Retinal pigment epithelial cell (primary cell): ENCODE measurements around the gene PDYN.

Experiments used
- DNase-seq: peaks from one replicate; pipeline ENCODE4 v3.0.0-alpha.2; 2010; ENCODE audit warnings: low read depth
- H3K4me3 ChIP-seq: 2 replicates; pipeline ENCODE4 v1.5.1; 2011; ENCODE audit warnings: mild to moderate bottlenecking, low read length, control low read depth, moderate library complexity
- CTCF ChIP-seq: conservative IDR thresholded peaks from 2 replicates; pipeline ENCODE4 v1.5.1; 2011; ENCODE audit warnings: low read depth, low read length, control low read depth, inconsistent platforms

Gene PDYN

DNA sequence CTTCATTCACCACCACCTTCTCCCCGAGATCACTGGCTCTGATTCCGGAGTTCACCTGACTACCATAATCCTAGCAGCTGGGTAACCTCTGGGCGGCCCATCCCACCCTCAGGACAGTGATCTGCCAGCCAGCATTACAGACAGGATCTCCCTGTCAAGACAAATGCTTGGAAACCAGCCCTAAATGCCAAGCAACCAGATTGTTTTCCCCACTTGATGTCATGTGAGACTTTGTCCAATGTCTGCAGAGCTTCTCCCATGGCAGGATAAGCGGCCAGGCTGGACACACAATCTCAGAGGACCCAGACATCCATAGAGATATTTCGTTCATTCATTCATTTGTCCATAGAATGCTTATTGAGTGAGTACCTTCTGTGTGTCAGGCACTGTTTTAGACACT is 32.5 kb downstream of the PDYN start:
- DNase-seq = no peak
- no peak for TF ChIP-seq CTCF
- H3K4me3 ChIP-seq = no peak overlapping the region

DNA sequence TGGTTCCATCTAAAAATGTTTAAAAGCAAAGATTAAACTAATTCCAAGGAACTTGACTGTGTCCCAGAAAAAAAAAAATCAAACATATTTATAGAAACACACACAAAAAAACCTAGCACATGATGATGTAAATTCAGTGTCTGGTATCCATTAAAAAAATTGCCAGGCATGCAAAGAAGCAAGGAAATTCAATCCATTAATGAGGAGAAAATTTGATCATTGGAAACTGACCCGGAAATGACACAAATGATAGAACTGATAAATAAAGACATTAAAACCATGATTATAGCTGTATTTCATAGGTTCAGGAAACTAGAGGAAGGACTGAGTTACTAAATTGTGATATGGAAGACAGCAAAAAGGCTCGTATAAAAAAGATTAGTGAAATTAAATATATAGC is 34.7 kb downstream of the PDYN start:
- no peak for DNase-seq
- no peak overlapping the region for H3K4me3 ChIP-seq
- TF ChIP-seq CTCF = no peak

GRCh38 chr20:1958426-1958825 is 35.4 kb downstream of the PDYN start:
- TF ChIP-seq CTCF = no peak
- no peak for DNase-seq
- H3K4me3 ChIP-seq = no peak overlapping the region

GRCh38 chr20:1955217-1955616 is 38.6 kb downstream of the PDYN start:
- no peak for TF ChIP-seq CTCF
- no peak for DNase-seq
- no peak overlapping the region for H3K4me3 ChIP-seq

GRCh38 chr20:1953621-1954020 is 40.2 kb downstream of the PDYN start:
- DNase-seq = no peak
- no peak overlapping the region for H3K4me3 ChIP-seq
- no peak for TF ChIP-seq CTCF

DNA sequence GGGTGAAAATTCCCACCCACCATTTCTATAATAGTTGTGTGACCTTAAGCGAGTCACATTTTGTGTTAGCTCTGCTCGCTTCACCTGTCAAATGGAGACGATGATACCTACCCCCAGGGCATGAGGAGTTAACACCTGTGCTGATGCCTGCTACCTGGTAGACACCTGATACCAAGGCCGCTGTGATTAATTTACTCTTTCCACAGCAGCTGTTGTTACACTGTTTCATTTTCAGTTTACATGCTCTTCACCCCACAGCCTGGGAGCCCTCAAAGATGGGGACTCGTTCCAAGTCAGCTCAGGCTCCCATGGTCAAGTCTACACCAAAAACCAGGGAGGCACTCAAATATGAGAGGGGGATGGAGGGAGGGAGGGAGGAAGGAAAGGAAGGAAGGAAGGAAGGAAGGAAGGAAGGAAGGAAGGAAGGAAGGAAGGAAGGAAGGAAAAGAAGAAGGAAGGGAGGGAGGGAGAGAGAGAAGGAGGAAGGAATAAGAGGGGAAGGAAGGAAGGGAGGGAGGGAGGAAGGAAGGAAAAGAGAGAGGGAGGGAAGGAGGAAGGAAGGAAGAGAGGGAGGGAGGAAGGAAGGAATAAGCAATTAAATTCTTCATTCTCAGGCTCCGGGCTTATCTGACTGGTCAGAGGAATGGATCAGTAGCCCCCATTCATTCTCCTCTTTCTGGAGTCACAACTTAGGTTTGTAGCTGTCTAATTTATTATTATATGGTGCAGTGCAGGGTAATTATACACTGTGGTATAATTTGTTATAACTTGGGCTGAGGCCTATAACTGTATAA is 40.9 kb downstream of the PDYN start:
- H3K4me3 ChIP-seq = no peak overlapping the region
- DNase-seq = no peak

More for the DNA sequence above, 40.9 kb downstream of the PDYN start:
- no peak for TF ChIP-seq CTCF
